HG02840 (cell line): ENCODE measurements around the gene ATP10B.
A peak's percentile ranks its signal among the peaks of the same experiment; 100 is the strongest.
"Not testable (repeated sequence)": the region's sequence is repeated elsewhere in the genome, so short reads cannot be mapped to it uniquely, and the experiment has no call there.

Experiments used
- ATAC-seq: cut with Tn5 transposase; IDR thresholded peaks from one replicate; pipeline ENCODE4 v1.9.1; 2021; ENCODE audit warnings: mild to moderate bottlenecking, moderate library complexity, moderate number of reproducible peaks; ENCODE audit not compliant: unreplicated experiment, low FRiP score

Gene ATP10B

GRCh38 chr5:160769301-160769700 lies 82.7 kb downstream of the ATP10B start:
- no peak for ATAC-seq

- ATAC-seq: no peak
Measured at GRCh38 chr5:160767062-160767461, 84.9 kb downstream of the ATP10B start.

GRCh38 chr5:160760008-160760407 lies 92.0 kb downstream of the ATP10B start:
- no peak for ATAC-seq

DNA sequence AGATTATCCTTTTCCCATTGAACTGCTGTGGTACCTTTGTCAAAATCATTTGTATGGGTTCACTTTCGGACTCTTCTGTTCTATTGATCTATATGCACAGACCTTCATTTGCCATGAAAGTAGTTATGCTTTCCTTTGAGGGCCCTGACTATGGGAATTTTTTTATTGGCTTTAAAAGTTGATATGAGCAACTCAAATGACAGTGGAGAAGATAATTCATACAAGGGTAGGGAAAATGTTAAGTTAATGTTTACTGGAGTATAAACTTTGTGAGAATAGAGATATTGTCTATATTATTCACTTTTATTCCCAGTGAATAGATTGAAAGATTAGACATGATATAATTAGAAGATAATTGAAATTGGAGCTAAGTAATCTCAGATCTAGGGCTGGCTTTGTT lies 94.8 kb downstream of the ATP10B start:
- ATAC-seq: no peak

- no peak for ATAC-seq
Measured at GRCh38 chr5:160750938-160751657, 100.9 kb downstream of the ATP10B start.

DNA sequence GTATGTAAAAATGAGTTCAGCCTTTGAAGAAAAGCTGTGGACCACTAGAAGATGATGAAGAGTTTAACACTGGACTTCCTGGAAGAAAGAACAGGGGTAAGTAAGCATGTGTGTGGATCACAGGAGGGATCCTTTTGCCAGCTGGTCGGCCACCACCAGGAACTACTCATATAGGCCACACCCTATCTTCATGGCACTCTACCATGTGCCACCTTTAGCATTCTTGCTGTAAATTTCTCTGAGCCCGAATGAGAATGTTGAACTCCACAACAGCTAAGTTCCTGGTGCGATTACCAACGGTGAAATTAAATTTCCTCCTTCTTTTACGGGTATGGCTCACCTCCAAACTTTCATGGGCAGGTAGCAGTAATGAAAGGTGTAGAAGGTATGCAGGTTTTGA lies 102.3 kb downstream of the ATP10B start:
- no peak for ATAC-seq

- no peak for ATAC-seq
Measured at GRCh38 chr5:160749026-160749425, 103.0 kb downstream of the ATP10B start.

- ATAC-seq: no peak
Measured at GRCh38 chr5:160747987-160748386, 104.0 kb downstream of the ATP10B start.

DNA sequence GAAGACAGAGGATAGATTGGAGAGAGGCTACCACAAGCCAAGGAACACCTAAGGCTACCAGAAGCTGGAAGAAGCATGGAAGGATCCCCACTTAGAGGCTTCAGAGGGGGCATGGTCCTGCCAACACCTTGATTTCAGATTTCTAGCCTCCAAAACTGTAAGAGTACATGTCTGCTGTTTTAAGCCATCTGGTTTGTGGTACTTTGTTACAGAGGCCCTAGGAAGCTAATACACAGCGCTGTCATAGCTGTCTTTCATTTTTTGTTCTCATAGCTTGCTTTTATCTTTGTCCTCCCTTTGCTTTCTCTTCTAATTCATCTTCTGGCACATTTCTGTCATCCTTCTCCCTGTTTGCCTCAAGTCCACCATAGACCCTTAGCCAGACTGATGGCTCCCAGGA lies 104.5 kb downstream of the ATP10B start:
- no peak for ATAC-seq

GRCh38 chr5:160744268-160745101 lies 107.5 kb downstream of the ATP10B start:
- ATAC-seq: no peak

DNA sequence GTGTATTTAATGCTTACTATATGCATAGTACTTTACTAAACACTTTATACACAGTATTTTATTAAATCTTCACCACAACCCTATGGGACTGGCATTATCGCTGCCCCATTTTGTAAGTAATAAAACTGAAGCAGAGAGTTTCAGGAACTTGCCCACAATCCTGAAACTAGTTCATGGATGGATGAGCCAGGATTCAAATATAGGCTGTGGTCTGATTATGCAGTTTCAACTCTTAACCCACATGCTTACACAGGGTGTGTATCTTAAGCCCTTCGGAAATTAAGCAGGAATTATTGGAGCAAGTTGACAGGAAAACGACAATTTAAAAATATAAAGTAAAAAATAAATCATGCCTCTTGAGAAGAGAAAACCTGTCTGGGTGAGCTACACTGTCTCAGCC lies 109.0 kb downstream of the ATP10B start:
- ATAC-seq: no peak

DNA sequence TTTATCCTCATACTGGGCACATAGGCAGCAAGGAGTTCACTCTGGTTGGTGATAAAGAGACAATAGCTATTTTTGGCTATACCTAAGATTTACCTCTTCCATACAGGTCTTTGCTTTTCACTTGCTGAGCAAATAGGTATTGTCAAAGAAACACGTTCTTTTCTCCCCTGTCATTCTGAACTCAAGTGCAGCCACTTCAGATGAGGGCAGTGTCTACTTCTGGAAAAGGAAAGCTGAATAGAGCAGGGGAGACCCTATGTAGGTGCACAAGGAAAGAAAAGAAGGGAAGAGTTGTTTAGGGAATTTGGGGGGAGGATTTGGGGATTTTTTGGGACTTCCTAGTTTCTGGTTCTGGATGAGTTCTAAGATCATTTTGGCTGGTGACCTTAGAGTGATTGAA lies 109.6 kb downstream of the ATP10B start:
- ATAC-seq: no peak

DNA sequence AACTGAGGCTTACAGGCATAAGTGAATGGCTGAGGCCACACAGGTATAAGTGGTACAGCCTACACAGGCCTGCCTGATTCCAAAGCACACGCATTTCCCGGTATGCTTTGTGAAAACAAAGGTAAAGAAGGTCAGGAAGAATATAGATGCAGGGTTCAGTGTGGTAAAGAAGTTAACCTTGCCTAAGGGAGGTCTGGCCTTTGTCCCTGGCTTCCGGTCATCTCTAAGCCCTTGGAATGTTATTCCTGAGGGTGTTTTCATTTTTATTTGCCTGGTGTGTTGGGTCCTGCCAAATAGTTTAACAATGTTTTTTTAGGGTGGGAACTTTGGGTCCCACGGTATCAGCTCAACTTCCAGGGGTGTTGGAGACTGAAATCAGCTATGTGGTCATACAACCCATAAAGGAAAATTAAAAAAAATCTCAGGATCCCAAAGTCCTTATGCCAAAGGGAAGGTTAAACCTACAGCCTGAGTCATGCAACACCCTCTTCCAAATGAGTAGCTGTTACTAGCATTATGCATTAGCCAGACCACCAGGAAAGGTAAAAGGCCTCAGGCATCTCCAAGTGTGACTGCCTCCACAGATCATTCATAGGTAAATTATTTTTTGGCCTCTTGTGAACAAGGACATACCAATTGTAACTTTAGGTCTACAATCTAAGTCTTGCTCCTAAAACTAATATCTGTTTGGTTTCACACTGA lies 124.6 kb downstream of the ATP10B start:
- no peak for ATAC-seq

- ATAC-seq: no peak
Measured at GRCh38 chr5:160726721-160727120, 125.3 kb downstream of the ATP10B start.

DNA sequence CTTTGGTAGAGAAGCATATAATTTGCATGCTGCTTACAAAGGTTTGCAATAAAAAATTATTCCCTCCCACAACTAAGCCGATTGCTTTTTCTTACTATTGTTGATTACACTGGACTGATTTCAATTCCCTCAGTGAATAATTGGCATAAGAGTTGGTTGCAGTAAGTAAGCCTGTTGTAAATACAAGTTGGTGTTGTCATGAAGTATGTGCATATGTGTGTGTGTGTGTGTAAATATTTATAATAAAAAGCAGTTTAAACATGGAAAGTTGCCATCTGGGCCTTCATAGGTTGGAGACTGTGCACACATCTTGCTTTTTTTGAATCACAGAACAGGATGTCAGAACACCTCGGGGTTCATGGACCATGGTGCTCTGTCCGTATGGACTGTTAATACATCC lies 131.2 kb downstream of the ATP10B start:
- no peak for ATAC-seq

GRCh38 chr5:160715508-160715907 lies 136.5 kb downstream of the ATP10B start:
- ATAC-seq: not testable (repeated sequence)

- ATAC-seq: no peak
Measured at GRCh38 chr5:160703547-160704189, 148.3 kb downstream of the ATP10B start.

DNA sequence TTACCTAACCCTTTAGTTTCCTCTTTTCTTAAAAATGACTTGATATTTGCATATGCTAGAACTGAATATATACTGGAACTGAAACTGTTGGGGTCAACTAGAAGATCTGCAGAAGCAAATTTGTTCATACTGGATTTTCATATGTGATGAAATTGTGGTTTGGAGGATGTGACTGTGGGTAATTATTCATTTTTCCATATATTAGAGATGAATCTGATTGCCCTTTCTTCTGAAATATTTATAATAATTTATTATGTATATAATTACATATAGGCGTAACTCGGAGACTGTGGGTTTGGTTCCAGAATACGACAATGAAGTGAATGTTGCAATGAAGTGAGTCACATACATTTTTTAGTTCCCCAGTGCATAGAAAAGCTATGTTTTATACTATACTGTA lies 149.1 kb downstream of the ATP10B start:
- peak; percentile 92 for ATAC-seq

- no peak for ATAC-seq
Measured at GRCh38 chr5:160702311-160702803, 149.7 kb downstream of the ATP10B start.

DNA sequence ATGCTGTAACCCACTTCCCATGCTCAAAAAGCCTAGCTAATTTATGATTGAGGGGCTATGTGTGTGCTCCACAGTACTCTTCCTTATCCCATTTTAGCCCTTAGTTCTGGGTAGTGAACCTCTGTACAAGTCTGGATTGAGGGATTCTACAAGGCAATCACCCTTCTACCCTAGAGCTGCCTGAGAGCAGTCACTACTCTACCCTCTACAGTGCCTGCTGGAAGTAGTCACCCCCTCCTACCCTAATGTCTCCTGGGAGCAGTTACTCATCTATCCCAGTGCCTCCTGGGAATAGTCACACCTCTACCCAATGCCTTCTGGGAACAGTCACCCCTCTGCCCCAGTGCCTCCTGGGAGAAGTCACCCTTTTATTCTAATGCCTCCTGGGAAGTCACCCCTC lies 150.6 kb downstream of the ATP10B start:
- ATAC-seq: no peak

DNA sequence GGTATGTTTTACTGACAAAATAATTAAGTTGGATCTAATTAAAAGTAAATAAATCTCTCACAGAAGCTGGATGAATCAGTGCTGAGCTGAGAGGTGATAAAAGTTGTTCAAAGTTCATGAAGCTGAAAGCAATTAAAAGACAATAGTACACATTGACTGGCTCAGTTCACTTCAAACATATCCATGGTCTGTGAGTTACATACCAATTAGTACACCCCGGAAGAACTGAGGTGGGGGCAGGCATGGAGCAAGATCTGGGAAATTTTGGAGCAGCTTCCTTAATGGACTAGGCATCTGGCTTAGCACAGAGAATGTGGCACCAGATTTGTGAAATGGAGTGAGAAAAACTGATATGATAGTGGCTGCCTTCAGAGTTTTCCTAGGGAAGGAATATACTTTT lies 152.7 kb downstream of the ATP10B start:
- no peak for ATAC-seq
